ENCODE measurements around the gene AGBL4. TPM values are rescaled to one million over a fixed set of nuclear protein-coding genes. Genes with fewer than 3 reads are reported as not detected.
"Not testable (repeated sequence)": the region's sequence is repeated elsewhere in the genome, so short reads cannot be mapped to it uniquely, and the experiment has no call there.

The AGBL4 gene
- total and polyA plus RNA-seq, 2 experiments from 2014 or later, result not detected

- DNase-seq (ENCODE audit: low read depth in 1 of 2, low spot score in 1 of 2), result no peak
- no peak for TF ChIP-seq CTCF (IDR thresholded peaks at IDR 0.05; ENCODE audit: low read depth, low read length)
- no peak overlapping the region for H3K4me3 ChIP-seq
- no peaks in the 10 kb centered on the region for H3K27me3 ChIP-seq
- H3K9me3 ChIP-seq (ENCODE audit: low read depth), result peaks cover 5% of the 10 kb centered on the region
- H3K27ac ChIP-seq, result no peak overlapping the region
- H3K4me1 ChIP-seq (ENCODE audit: low read depth), result no peaks in the 10 kb centered on the region
- no peaks in the 10 kb centered on the region for H3K36me3 ChIP-seq
These were observed 206.1 kb downstream of the AGBL4 start for GRCh38 chr1:49817681-49818080.

- not testable (repeated sequence) for H3K9me3 ChIP-seq (ENCODE audit: low read depth); H3K27me3 ChIP-seq; H3K36me3 ChIP-seq; H3K27ac ChIP-seq; H3K4me1 ChIP-seq (ENCODE audit: low read depth); DNase-seq (ENCODE audit: low read depth in 1 of 2, low spot score in 1 of 2); H3K4me3 ChIP-seq
These were observed 236.7 kb downstream of the AGBL4 start for GRCh38 chr1:49787013-49787412.

GRCh38 chr1:49765034-49765433 lies 258.7 kb downstream of the AGBL4 start:
- Histone ChIP-seq H3K27me3 (no peaks in the 10 kb centered on the region), H3K4me1 (ENCODE audit: low read depth) (no peaks in the 10 kb centered on the region), H3K4me3 (no peak overlapping the region), H3K36me3 (no peaks in the 10 kb centered on the region), H3K9me3 (ENCODE audit: low read depth) (no peaks in the 10 kb centered on the region), H3K27ac (no peak overlapping the region)
- no peak for TF ChIP-seq CTCF (IDR thresholded peaks at IDR 0.05; ENCODE audit: low read depth, low read length)
- DNase-seq (ENCODE audit: low read depth in 1 of 2, low spot score in 1 of 2), result no peak

- H3K4me1 ChIP-seq (ENCODE audit: low read depth); H3K9me3 ChIP-seq (ENCODE audit: low read depth); H3K27me3 ChIP-seq; DNase-seq (ENCODE audit: low read depth in 1 of 2, low spot score in 1 of 2); H3K36me3 ChIP-seq; H3K27ac ChIP-seq; H3K4me3 ChIP-seq: not testable (repeated sequence)
These were observed 285.6 kb downstream of the AGBL4 start for GRCh38 chr1:49738118-49738517.

- Histone ChIP-seq H3K36me3 (no peaks in the 10 kb centered on the region), H3K27ac (no peak overlapping the region), H3K27me3 (no peaks in the 10 kb centered on the region), H3K9me3 (ENCODE audit: low read depth) (no peaks in the 10 kb centered on the region), H3K4me1 (ENCODE audit: low read depth) (no peaks in the 10 kb centered on the region), H3K4me3 (no peak overlapping the region)
- DNase-seq (ENCODE audit: low read depth in 1 of 2, low spot score in 1 of 2), result no peak
- TF ChIP-seq CTCF (IDR thresholded peaks at IDR 0.05; ENCODE audit: low read depth, low read length), result no peak
These were observed 295.4 kb downstream of the AGBL4 start for GRCh38 chr1:49728377-49728776.

- no peak for TF ChIP-seq CTCF (IDR thresholded peaks at IDR 0.05; ENCODE audit: low read depth, low read length)
- H3K4me1 ChIP-seq (ENCODE audit: low read depth), result no peaks in the 10 kb centered on the region
- H3K36me3 ChIP-seq, result no peaks in the 10 kb centered on the region
- H3K27ac ChIP-seq, result no peak overlapping the region
- DNase-seq (ENCODE audit: low read depth in 1 of 2, low spot score in 1 of 2), result no peak
- no peaks in the 10 kb centered on the region for H3K9me3 ChIP-seq (ENCODE audit: low read depth)
- H3K27me3 ChIP-seq, result no peaks in the 10 kb centered on the region
- no peak overlapping the region for H3K4me3 ChIP-seq
These were observed 300.1 kb downstream of the AGBL4 start for GRCh38 chr1:49723662-49724061.

- Histone ChIP-seq H3K27me3 (no peaks in the 10 kb centered on the region), H3K4me3 (no peak overlapping the region), H3K27ac (no peak overlapping the region), H3K36me3 (no peaks in the 10 kb centered on the region), H3K9me3 (ENCODE audit: low read depth) (peaks cover 3% of the 10 kb centered on the region), H3K4me1 (ENCODE audit: low read depth) (no peaks in the 10 kb centered on the region)
- no peak for TF ChIP-seq CTCF (IDR thresholded peaks at IDR 0.05; ENCODE audit: low read depth, low read length)
- no peak for DNase-seq (ENCODE audit: low read depth in 1 of 2, low spot score in 1 of 2)
These were observed 329.4 kb downstream of the AGBL4 start for GRCh38 chr1:49694251-49694827.

Data from cardiac muscle cell (in vitro differentiated cells and primary cell).